CD4-positive, alpha-beta T cell (primary cell): Measurements from ENCODE around the gene DGKB. TPM values are rescaled to one million over a fixed set of nuclear protein-coding genes. Genes with fewer than 3 reads are reported as not detected.

ENCODE experiments used
- ATAC-seq: fragments of 200-7000 bp; cut with Tn5 transposase; one replicate; pipeline ENCODE4 v1.10.0; 2022; ENCODE audit warnings: mild to moderate bottlenecking; ENCODE audit not compliant: poor library complexity
- CTCF ChIA-PET: fragments of 350-600 bp; sonication (Branson Sonifier 250); formaldehyde crosslinking; loops from one replicate; lab custom pipeline; 2021; ENCODE audit warnings: antibody characterized with exemption, inconsistent platforms; lab: Charles Lee
- POLR2A ChIA-PET: fragments of 350-600 bp; sonication (Branson Sonifier 250); formaldehyde crosslinking; loops from one replicate; lab custom pipeline; 2021; ENCODE audit warnings: antibody characterized with exemption, inconsistent platforms; lab: Charles Lee
- DNase-seq, 14 experiments: peaks; one replicate each; pipeline ENCODE4 v3.0.0-alpha.2; 2013 to 2020; ENCODE audit warnings: mixed read lengths in 2 of 14
- H3K27ac ChIP-seq, 2 donors: one replicate each; pipeline versions ENCODE4 v1.5.1 to v1.7.0; 2013; ENCODE audit warnings: low read length in 2 of 2, low read depth in 1 of 2, mild to moderate bottlenecking in 1 of 2
- H3K27me3 ChIP-seq, 2 experiments: 1 replicate in 1 of 2; 2 replicates in 1 of 2; pipeline versions ENCODE4 v1.6.1 to v1.7.0; 2013; ENCODE audit warnings: low read length in 2 of 2, control low read depth in 1 of 2, mild to moderate bottlenecking in 1 of 2, moderate library complexity in 1 of 2; ENCODE audit not compliant: insufficient read depth in 2 of 2, control insufficient read depth in 1 of 2
- H3K36me3 ChIP-seq: one replicate; pipeline ENCODE4 v1.6.1; 2013; ENCODE audit warnings: low read length, control low read depth; ENCODE audit not compliant: insufficient read depth
- H3K4me1 ChIP-seq: one replicate; pipeline ENCODE4 v1.6.1; 2013; ENCODE audit warnings: low read length, control low read depth; ENCODE audit not compliant: insufficient read depth
- H3K4me3 ChIP-seq: one replicate; pipeline ENCODE4 v1.5.1; 2013; ENCODE audit warnings: mild to moderate bottlenecking, low read length, moderate library complexity
- H3K9me3 ChIP-seq, 2 experiments: 1 replicate in 1 of 2; 2 replicates in 1 of 2; pipeline versions ENCODE4 v1.6.1 to v1.7.0; 2013; ENCODE audit warnings: low read length in 2 of 2, mild to moderate bottlenecking in 2 of 2, control low read depth in 1 of 2, moderate library complexity in 1 of 2; ENCODE audit not compliant: control insufficient read depth in 1 of 2, insufficient read depth in 1 of 2
- H3K27ac Mint-ChIP-seq: one replicate; pipeline ENCODE4 v1.8.0; 2020; ENCODE audit warnings: mixed read lengths
- H3K27me3 Mint-ChIP-seq: one replicate; pipeline ENCODE4 v1.8.0; 2021; ENCODE audit warnings: mixed read lengths
- H3K36me3 Mint-ChIP-seq: one replicate; pipeline ENCODE4 v1.8.0; 2021; ENCODE audit warnings: low read depth, mixed read lengths
- H3K4me1 Mint-ChIP-seq: one replicate; pipeline ENCODE4 v1.8.0; 2021; ENCODE audit warnings: low read depth, mixed read lengths
- H3K4me3 Mint-ChIP-seq: one replicate; pipeline ENCODE4 v1.8.0; 2020; ENCODE audit warnings: mild to moderate bottlenecking, mixed read lengths
- H3K9me3 Mint-ChIP-seq: one replicate; pipeline ENCODE4 v1.8.0; 2020; ENCODE audit warnings: mixed read lengths
- intact Hi-C, 2 experiments: fragments of 100-400 bp; cut with DNase I in 1 of 2; cut with micrococcal nuclease in 1 of 2; formaldehyde crosslinking; loops; one replicate each; pipeline versions ENCODE4 v1.15.1 to v1.9.0; 2023 to 2025; cut with DNase I, micrococcal nuclease
- total RNA-seq, 174 experiments: library from RNA in 2 of 174; stranded (reverse) in 2 of 174; gene quantifications; one replicate each; pipeline ENCODE4 v1.2.3 and lab custom pipeline; 2021 to 2026
- TF ChIP-seq, protein P1 (sequence below): fragments of 200-600 bp; IDR thresholded peaks from one replicate; pipeline ENCODE4 v1.8.0; 2022; ENCODE audit warnings: antibody characterized with exemption, mild to moderate bottlenecking

The DGKB gene
- total RNA-seq, 2 experiments from 2014 or later = not detected

DNA sequence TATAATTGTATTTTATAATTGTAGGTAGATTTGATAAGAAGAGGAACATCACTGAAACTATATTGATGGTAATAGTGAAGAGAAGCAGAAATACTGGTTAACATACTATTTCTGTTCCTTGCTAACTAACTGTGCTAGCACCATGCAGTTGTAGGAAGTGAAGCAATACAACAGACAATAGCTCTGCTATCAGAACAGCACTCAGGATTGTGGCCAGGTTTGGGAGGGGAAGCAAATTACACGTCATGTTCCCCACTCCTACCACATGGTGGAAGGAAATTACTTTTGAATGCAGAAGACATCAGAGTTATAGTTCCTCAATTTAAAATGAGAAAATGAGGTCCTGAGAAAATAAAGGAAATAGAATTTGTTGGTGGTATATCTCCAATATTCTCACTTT is 151.1 kb downstream of the DGKB start:
- CTCF ChIA-PET = no interaction called here
- H3K9me3 Mint-ChIP-seq = peaks cover 2% of the 10 kb centered on the region
- no peak overlapping the region for H3K4me3 Mint-ChIP-seq

DNA sequence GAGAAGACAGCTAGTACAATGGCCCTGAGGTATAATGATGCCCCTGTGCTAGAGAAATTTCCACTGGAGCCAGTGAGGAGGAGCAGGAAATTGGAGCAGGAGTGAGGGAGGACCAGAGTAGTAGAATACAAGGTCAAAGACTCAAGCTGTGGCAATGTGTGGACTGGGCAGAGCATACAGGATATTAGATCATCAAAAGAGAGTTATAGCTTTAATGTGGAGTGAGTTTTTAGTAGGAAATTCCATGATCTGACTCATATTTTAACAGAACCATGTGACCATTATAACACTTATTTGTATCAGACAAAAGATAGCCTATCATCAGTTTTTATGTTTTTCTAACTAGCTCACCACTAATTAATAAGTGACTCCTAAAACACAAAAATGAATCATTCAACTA is 154.1 kb downstream of the DGKB start:
- no peaks in the 10 kb centered on the region for H3K27me3 ChIP-seq
- Mint-ChIP-seq H3K4me1 (no peaks in the 10 kb centered on the region), H3K27ac (no peak overlapping the region), H3K36me3 (no peaks in the 10 kb centered on the region), H3K4me3 (no peak overlapping the region), H3K27me3 (no peaks in the 10 kb centered on the region), H3K9me3 (peaks cover 6% of the 10 kb centered on the region)
- DNase-seq = no peak
- TF ChIP-seq, protein P1, sequence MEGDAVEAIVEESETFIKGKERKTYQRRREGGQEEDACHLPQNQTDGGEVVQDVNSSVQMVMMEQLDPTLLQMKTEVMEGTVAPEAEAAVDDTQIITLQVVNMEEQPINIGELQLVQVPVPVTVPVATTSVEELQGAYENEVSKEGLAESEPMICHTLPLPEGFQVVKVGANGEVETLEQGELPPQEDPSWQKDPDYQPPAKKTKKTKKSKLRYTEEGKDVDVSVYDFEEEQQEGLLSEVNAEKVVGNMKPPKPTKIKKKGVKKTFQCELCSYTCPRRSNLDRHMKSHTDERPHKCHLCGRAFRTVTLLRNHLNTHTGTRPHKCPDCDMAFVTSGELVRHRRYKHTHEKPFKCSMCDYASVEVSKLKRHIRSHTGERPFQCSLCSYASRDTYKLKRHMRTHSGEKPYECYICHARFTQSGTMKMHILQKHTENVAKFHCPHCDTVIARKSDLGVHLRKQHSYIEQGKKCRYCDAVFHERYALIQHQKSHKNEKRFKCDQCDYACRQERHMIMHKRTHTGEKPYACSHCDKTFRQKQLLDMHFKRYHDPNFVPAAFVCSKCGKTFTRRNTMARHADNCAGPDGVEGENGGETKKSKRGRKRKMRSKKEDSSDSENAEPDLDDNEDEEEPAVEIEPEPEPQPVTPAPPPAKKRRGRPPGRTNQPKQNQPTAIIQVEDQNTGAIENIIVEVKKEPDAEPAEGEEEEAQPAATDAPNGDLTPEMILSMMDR = no peak
- no peak overlapping the region for H3K27ac ChIP-seq
- CTCF ChIA-PET = no interaction called here
- intact Hi-C loops = no loop called here
- no peaks in the 10 kb centered on the region for H3K36me3 ChIP-seq
- ATAC-seq = no peak
- H3K4me3 ChIP-seq = no peak overlapping the region
- POLR2A ChIA-PET = no interaction called here
- H3K4me1 ChIP-seq = no peaks in the 10 kb centered on the region
- H3K9me3 ChIP-seq = peaks cover 0 to 3% of the 10 kb centered on the region in 2 experiments

More for the DNA sequence above, 151.1 kb downstream of the DGKB start:
- ATAC-seq = no peak
- H3K27me3 ChIP-seq = no peaks in the 10 kb centered on the region
- POLR2A ChIA-PET = no interaction called here
- H3K27ac ChIP-seq = no peak overlapping the region
- no peaks in the 10 kb centered on the region for H3K9me3 ChIP-seq
- DNase-seq = no peak
- no peak overlapping the region for H3K4me3 ChIP-seq
- TF ChIP-seq, protein P1 = no peak
- H3K27ac Mint-ChIP-seq = no peak overlapping the region
- no peaks in the 10 kb centered on the region for H3K4me1 ChIP-seq
- H3K36me3 Mint-ChIP-seq = no peaks in the 10 kb centered on the region
- no peaks in the 10 kb centered on the region for H3K27me3 Mint-ChIP-seq
- intact Hi-C loops = no loop called here
- H3K36me3 ChIP-seq = no peaks in the 10 kb centered on the region
- no peaks in the 10 kb centered on the region for H3K4me1 Mint-ChIP-seq

DNA sequence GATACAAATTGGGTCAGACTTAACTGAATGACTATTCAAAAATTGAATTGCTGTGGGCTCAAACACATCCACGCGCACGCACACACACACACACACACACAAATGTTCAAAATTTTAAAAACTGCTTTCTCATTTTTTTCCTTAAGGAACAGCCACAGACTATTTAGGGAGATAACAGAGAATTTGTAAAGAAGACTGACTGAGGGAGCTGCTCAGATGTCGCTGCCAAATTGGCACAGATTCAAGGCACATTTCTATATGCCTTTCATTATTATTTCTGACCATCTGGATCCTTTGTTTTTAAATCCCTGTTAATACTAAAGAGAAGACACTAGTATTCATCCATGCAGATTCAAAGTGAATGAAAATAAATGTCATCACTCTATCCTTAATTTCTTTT is 154.8 kb downstream of the DGKB start:
- no peak overlapping the region for H3K4me3 ChIP-seq
- H3K27ac ChIP-seq = no peak overlapping the region
- H3K4me1 ChIP-seq = no peaks in the 10 kb centered on the region
- intact Hi-C loops = no loop called here
- DNase-seq (no peak), ATAC-seq (no peak)
- CTCF ChIA-PET = no interaction called here
- H3K9me3 ChIP-seq = peaks cover 0 to 9% of the 10 kb centered on the region in 2 experiments
- POLR2A ChIA-PET = no interaction called here
- Mint-ChIP-seq H3K4me1 (no peaks in the 10 kb centered on the region), H3K27me3 (no peaks in the 10 kb centered on the region), H3K36me3 (no peaks in the 10 kb centered on the region), H3K4me3 (no peak overlapping the region), H3K9me3 (peaks cover 8% of the 10 kb centered on the region), H3K27ac (no peak overlapping the region)
- TF ChIP-seq, protein P1 = no peak
- H3K36me3 ChIP-seq = no peaks in the 10 kb centered on the region
- H3K27me3 ChIP-seq = no peaks in the 10 kb centered on the region
